ENCODE results near the gene RSPH1.

Gene RSPH1

DNA sequence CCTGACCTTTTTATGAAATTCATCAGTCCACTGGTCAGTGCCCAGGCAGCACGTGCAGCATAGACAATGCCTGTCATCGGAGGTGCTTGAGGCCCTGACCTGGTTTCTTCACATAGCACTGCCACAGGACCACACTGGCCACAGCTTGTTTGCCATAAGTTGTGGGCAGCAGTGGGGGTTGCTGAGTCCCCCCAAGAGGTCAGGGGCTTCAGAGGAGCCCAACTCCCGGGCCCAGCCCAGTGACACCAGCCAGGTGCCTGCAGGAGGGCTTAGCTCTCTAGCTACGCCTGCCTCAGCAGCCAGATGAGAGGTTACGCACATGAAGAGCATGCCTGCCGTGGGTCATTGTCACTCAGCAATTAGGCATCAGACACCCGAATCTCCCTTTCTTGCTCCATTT is 50.7 kb downstream of the RSPH1 start:
- DNase-seq (ENCODE audit: low read depth): no peak

DNA sequence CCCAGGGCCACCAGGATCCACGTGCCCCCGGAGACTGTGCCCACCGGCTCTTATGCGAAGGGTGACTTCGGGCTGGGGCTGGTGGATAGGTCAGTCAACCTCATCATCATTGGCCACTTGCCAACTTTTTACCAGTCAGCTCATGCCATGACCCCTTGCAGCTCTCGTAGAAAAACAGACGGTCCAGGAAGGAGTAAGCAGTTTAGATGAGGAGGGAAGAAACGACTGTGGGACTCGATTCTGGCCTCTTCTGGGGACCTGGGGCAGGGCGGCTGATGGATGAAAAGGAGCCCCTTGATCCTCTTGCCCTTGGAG is 51.3 kb downstream of the RSPH1 start:
- no peak for DNase-seq (ENCODE audit: low read depth)

DNA sequence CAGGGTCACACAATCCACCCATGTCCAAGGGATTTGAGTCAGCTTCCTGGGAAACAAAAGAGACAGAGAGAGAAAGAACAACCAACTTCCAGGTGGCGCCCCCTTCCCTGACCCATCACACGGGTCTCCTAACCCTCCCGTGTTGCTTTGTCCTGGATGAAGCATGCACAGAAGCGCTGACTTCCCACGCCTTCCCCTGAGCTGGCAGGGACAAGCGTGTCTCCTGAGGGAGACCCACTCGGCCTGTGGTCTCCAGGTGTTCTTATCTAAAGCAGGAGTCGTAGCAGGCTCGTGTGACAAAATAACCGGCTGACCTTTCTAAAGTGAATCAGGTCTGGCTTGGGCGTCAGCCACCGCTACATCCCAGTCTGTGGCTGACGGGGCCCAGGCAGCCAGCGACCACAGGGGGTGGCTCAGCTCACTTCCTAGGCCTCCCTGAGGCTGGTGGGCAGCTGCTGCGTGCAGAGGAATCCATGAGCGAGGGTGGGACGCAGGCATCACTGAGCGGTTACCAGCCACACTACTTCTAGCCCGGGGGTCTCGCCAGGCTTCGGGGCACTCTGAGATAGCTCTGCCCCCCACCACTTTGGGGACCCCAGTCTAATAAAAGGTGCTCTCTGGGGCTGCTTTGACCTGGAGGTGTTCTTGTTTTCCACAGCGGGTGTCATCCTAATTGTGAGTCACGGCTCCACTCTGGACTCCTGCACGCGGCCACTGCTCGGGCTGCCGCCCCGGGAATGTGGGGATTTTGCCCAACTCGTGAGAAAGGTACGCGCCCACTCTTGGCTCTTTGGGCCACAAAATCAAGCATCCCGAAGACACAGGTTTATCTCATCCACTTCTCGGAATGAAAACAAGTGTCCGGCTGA is 51.9 kb downstream of the RSPH1 start:
- DNase-seq (ENCODE audit: low read depth): no peak

DNA sequence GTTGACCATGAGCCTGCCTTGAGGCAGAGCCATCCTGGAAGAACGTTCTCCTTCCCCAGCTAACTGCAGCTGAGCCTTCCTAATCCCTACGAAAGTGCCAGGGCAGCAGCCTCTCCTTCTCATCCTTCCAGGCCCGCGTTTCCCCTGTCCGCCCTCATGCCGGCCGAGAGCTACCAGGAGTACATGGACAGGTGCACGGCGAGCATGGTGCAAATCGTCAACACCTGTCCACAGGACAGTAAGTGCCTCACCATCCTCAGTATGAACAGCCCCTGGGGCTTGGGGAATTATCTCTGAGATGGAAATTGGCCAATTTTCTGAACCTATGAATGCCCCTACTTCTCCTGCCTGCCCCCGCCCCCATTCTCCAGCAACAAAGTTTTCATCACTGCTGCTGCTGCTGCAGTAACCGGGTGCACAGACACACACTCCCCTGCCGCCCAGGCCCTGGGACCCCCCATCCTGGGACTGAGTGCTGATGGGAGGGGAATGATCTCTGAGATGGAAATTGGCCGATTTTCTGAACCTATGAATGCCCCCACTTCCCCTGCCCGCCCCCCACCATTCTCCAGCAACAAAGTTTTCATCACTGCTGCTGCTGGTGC is 52.7 kb downstream of the RSPH1 start:
- DNase-seq (ENCODE audit: low read depth): no peak

DNA sequence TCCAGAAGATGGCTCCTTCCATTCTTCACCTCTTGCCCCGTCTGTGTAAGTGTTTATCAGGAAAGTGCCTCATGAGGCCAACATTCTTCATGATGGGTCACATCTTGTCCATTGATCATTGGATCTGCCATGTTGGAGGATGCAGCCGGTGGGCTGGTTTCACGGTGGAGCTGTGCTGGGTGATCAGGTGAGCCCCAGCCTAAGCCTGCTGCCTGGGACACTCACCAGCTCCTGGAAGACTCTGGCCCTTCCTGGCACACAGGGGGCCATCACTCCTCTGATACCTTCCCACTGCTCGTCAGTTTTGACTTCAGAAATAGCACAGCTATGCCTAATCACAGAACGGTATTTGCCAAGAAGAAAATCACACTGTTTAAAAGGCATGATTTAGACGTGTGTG is 54.1 kb downstream of the RSPH1 start:
- no peak for DNase-seq (ENCODE audit: low read depth)

DNA sequence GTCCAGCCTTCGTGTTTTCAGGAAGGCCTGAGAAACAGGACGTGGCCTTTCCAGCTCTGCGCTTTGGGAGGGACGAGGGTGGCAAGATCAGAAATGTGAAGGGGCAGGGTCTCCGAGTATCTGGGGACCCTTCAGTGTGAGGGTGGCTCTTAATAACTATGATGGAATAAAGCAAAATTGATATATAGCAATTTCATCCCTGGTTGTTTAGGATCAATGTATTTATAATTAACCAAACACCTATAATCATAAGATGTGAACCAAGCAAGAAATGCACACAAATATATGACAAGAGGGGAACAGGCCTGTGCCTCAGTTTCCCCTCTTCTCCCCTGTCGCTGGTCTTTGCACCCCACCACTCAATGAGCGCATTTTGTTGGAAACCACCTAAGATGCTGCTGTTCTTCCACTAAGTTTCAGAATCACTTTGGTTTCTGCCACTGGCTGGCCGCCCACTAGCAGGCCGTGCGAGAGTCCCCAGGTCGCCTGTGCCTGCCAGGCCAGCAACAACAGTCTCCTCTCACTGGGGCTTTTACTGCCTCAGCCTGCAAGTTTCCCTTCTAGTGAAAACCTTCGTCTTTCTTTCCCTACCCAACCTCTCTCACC is 55.7 kb downstream of the RSPH1 start:
- no peak for DNase-seq (ENCODE audit: low read depth)

DNA sequence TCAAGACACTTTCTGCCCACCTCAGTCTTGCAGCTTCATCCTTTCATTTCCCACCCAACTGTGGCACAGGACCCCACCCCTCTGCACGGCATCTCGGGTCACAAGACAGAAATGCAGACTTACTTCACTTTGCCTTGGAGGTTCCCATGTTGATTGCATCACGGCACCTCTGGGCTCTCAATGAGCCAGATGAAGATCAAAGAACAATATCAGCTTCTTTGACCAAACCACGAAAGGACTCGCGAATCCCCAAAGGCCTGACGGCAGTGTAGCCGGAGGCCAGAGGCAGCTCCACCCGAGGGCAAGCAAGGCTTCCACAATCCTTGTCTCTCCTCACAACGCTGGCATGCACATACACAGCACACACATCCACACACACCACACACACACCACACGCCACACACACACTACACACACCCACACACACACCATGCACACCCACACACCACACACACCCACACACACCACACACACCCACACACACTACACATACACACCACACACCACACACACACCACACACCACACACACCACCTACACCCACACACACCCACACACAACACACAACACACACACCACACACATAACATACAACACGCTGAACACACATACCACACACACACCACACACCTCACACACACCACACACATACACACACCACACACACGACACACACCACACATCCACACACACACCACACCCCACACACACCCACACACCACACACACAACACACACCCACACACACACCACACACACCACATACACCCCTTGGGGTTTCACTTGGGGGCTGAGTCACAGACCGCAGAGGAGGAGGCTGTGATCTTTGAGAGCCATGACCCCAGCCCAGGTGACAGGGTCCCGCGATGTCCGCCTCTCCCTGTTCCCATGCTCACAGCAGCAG is 56.5 kb downstream of the RSPH1 start:
- DNase-seq (ENCODE audit: low read depth): no peak

DNA sequence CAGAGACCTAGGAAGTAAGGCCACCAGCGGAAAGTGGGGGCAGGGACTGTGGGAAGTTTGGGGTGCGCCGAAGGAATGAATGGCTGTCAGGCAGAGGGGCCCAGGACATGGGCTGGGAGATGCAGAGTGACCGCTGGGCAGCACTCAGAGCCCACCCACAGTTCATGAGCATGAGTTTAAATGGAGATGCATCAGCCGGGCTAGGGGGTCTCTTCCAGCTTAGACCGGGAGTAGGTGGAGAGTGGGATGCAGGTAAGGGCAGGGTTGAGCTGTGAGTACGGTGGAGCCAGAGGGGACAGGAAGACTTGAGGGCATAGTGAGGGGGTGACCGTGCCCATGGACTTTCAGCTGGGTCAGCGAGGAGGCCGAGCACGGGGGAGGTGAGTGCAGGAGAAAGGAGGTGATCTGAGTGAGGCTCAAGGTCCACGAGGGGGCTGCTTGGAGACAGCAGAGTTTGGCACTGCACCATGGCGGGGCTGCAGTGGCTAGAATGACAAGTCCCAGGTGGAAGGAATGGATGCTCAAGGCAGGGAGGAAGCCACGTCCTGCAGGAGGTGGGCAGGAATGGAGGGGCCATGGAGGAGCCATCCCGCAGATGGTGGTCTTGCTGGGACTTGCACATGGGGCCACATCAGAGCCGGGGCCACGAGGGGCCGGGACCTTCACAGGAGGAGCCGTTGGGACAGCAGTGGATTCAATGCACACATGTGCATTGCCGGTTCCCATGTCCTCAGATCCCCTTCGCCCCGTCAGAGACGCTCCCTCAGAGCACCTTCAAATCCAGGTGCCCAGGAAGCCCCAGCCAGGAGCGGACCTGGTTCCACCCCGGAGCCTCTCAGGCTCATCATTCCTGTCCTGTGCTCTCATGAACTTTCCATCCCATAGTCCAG is 57.5 kb downstream of the RSPH1 start:
- no peak for DNase-seq (ENCODE audit: low read depth)

DNA sequence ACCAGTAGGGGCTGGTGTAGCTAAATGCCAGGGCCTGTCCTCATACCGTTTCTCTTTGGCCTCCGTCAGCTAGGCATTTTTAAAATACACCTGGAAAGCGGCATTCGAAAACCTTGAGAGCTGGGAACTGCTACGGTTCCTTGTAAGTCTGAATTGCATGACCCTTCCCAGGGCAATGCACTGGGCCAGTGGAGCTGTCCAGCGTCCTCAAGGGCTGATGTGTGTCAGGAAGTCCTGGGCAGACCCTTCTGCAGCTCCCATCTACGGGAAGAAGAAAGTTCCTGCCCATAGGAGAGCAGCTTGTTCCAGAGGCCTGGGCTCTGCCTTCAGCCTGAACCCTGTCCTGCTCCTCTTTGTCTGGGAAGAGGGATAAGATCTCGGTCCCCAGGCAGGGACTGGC is 58.2 kb downstream of the RSPH1 start:
- no peak for DNase-seq (ENCODE audit: low read depth)

DNA sequence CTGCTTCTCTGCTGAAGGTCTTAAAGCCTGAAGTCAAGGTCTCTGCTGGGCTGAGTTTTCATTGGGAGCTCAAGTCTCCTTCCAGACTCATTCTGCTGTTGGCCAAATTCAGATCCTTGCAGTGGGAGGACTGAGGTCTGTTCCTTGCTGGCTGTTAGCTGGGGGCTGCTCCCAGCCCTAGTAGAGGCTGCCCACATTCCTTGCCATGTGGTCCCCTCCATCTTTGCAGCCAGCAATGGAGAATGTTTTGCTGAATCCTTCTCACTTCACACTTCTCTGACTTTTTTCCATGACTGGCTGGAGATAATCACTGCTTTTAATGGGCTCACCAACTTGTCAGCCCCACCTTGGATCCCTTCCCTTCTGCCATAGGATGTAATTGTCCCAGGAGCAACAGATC is 59.1 kb downstream of the RSPH1 start:
- no peak for DNase-seq (ENCODE audit: low read depth)

DNA sequence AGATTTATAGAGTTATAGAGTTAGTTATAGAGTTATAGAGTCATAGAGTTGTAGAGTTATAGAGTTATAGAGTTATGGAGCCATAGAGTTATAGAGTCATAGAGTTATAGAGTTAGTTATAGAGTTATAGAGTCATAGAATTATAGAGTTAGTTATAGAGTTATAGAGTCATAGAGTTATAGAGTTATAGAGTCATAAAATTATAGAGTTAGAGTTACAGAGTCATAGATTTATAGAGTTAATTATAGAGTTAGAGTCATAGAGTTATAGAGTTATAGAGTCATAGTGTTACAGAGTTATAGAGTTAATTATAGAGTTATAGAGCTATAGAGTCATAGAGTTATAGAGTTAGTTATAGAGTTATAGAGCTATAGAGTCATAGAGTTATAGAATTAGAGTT is 60.2 kb downstream of the RSPH1 start:
- DNase-seq (ENCODE audit: low read depth): no peak

DNA sequence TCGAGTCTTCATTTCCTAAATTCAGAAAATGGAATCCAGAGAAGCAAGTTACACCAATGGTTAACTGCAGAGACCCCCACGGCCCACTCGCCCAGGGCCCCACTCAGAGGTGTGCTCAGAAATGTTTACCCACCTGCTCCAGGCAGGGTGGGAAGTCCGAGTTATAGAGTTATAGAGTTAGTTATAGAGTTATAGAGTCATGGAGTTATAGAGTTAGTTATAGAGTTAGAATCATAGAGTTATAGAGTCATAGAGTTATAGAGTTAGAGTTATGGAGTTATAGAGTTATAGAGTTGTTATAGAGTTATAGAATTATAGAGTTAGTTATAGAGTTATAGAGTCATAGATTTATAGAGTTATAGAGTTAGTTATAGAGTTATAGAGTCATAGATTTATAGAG is 60.6 kb downstream of the RSPH1 start:
- no peak for DNase-seq (ENCODE audit: low read depth)

DNA sequence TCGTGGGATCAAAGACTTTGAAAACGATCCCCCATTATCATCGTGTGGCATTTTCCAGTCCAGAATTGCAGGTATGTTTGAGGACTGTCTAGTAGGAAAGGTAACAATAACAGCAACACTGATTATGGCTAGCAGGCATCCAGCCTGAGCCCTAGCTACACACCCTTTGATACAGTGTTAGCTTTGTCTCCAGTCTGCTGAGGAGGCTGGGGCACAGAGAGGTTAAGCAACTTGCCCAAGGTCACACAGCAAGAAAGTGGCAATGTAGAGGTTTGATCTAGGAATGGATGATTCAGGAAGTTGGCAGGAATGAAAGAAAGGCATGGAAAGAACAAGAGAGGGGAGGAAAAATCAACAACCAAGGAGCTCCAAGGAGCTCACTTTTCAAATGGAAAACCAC is 61.1 kb downstream of the RSPH1 start:
- no peak for DNase-seq (ENCODE audit: low read depth)

DNA sequence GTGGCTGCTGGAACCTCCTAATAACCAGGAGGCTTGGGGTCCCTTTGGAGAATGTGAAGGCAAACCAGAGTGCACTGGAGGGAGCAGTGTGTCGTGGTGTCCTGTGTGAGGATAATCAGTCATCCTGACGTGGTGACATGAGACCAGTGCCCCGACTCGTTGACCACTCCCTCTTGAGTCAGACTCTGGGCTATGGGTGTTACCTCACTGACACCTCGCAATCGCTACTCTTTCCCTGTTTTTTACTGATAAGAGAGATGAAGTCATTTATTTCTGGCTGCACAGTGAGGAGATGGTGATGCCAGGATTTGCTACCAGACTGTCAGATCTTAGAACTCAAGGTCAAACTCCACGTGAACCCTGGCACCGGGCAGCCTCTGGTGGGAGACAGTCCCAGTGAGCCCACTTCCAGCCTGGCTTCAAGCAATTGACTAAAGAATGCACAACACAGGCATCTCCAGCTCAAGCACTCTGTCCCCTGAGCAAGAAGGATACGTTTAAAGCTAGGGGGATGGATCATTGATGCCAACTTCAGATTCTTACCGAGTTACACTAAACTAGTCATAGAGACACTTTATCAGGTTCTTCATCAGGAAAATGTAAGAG is 62.0 kb downstream of the RSPH1 start:
- no peak for DNase-seq (ENCODE audit: low read depth)

DNA sequence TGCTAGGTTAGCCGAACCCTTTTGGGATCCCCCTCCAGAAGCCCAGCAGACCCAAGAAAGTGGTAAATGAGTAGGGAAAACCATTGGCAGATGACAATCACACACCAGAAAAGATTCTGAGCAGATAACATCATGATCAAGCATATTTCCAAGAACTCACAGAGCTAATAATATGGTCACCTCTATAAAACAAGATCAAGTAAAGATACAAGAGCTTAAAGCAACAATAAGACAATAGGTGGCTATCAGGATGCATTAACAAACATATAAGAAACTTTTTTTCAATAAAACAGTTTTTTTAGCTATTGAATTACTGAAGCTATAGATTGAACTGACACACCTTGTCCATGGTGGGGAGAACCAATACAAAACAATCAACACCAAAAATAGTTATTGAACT is 63.3 kb downstream of the RSPH1 start:
- no peak for DNase-seq (ENCODE audit: low read depth)

DNA sequence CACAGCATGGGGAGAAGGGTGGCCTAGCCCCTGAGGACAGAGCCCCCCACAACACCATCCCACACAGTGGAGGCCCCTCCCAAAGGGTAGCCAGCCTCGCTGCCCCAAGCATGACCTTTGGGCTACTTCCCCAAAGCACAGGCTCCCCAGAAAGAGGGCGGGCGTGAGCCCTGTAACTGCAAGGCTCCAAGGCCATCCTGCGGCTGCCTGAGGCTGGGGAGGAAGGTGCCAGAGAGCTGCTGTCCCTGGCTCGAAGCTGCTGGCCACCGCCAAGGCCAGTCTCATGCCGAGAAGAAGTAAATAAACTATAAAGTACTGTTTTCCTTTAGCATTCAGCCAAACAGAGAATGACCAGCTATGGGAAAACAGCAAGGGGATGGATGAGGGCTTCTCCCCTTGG is 64.8 kb downstream of the RSPH1 start:
- DNase-seq (ENCODE audit: low read depth): no peak

DNA sequence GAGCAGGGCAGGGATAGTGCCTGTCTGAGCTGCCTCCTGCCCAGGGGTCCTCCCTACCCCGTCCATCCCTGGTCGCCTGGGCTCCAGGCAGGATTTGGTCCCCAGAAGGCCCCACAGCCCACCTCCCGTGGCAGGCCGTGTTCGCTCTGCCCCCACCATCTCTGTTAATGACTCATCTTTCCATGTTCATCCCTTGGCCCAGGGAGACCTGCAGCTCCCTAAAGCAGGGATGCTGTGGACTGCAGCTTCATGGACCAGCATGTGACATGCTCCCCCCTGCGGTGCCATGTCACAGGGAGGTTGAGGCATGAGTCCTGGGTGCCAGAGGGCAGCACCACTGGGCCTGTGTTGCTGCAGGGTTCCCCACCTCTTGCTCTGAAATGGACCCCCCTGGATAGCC is 65.5 kb downstream of the RSPH1 start:
- DNase-seq (ENCODE audit: low read depth): no peak

DNA sequence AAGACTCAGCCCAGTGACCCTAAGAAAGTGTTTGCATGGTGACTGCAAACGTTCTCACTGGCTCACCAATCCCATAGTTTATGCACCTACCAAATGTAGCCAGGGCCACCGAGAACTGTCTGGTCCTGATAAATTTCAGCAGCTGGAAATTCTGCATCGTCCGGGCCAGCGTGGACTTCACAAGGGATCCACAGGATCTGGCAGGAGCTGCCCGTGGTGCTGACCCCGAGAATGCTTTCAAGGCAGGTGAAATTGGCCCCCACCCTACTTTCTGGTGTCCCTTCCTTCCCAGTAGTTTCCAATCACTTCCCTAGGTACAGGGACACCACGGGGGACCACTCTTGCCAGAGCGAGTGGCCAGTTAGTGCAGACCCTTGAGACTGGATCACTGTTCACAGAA is 66.2 kb downstream of the RSPH1 start:
- no peak for DNase-seq (ENCODE audit: low read depth)

DNA sequence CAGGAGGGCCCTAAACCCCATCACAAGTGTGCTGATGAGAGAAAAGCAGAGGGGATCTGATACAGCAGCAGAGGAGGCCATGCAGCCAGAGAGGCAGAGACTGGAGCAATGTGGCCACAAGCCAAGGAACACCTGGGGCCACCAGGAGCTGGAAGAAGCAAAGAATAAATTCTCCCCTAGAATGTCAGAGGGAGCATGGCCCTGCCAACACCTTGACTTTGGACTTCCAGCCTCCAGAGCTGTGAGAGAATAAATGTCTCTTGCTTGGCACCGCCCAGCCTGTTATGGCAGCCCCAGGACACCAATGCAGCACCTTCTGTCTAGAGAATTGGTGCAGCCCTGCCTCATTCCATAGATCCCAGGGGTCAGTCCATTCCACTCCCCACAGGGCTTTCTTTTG is 67.0 kb downstream of the RSPH1 start:
- no peak for DNase-seq (ENCODE audit: low read depth)

DNA sequence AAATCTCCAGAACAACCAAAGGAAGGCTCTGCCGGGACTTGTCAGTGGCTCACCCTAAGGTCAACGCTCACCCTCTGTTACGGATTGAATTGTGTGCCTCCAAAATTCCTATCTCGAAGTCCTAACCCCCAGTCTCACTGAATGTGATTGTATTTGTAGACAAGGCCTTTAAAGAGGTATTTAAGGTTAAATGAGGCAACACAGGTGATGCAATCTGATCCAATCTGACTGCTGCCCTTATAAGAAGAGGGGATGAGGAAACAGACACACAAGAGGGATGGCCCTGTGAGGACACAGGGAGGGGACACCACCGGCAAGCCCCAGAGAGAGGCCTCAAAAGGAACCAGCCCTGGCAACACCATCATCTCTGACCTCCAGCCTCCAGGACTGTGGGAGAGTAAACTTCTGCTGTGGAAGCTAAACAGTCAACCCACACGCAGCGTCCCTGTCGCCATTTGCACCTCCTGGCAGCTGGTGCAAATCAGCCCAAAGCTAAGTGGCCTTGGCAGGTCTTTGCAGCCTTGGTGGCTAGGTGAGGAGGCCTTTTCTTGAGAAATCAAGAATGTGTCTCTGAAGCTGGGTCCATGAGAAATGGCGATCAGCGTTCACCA is 68.1 kb downstream of the RSPH1 start:
- no peak for DNase-seq (ENCODE audit: low read depth)
